HG03039 (cell line): Measurements from ENCODE around the gene NRG3.

Source experiments
- ATAC-seq: cut with Tn5 transposase; IDR thresholded peaks from one replicate; pipeline ENCODE4 v1.9.1; 2021; ENCODE audit warnings: mild to moderate bottlenecking, moderate library complexity; ENCODE audit not compliant: unreplicated experiment

NRG3 gene

DNA sequence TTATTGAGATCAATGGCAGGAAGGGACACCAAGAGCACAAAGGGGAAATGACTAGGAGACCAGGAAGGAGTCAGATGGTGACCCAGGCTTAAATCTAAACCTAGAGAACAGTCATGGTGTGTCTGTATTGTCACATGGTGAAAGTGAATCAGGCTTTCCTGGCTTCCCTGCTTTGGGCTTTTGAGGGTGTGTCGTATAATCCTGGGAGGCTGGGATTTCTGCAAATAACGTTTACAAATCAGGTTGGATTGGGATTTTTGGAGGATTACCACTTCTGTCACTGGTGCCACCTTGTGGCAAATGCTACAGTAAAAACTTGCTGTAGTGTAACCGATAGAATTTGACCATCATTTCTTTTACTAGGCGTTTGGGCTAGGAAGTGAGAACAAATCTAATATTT is 502.6 kb downstream of the NRG3 start:
- no peak for ATAC-seq

DNA sequence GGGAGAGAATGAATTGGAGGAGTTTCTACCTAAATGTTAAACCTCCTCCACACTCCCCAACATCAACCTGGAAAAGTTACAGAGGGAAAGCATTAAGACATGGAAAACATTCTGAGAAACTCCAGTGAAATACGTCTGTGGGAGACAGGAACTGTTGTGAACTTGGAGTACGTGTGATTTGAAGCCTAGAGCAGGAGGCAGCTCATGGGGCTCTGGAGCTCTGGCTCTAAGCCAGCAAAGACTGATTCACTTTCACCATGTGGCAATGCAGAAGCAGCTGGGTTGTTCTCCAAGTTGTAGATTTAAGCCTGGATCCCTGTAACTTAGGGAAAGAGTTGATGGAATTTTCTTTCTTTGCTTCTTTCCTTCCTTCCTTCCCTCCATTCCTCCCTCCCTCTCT is 503.2 kb downstream of the NRG3 start:
- ATAC-seq = no peak

DNA sequence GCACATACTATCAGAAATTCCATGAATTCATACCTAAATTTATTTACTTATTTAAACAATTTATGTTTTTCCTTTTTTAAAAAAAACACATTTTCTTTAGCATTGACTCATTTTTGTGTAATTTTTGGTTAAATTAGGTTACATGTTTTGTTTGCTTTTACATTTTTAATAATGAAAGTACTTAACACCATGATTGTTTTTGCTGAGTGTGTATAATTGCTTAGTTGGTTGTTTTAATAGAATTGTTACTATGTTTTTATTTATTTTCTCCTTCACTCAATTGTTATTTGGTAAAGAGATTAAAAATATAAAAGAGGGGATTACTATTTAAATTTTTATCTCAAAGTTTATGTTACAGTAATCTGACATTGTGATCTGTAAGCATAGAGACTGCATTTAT is 508.4 kb downstream of the NRG3 start:
- no peak for ATAC-seq

DNA sequence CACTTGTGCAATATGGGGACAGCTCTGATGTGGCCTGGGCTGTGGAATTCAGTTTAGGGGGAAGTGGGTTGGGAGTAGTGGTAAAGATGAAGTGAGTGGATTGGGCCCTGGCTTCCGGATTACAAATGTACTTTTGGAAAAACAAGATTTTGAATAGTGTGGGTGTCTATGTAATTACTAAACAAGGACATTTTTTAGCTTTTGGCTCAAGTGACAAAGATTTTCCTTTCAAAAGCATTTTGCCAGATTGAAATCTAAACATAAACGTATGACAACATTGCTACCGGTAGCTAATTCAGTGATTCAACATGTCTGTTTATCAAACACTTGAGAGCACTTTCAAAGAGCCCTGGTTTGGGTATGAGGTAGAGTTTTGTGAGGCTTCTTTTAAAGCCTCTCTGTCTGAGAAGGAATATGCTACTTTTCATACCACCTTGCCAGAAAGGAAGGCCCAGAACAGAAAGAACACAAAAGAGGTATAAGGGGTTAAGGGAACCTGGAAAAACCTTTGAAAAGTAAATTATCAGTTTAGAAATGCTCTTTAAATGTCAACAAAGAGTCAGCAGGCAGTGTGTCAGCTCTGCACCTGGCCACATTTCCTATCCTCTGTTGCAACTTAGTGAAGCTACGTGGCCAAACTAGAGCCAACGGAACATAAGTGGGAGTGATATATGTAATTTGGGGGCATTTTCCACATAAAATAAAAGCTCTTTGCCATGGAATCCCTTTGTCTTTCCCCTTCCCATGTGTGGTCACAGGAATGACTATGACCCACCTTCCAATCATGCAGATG is 516.1 kb downstream of the NRG3 start:
- no peak for ATAC-seq

DNA sequence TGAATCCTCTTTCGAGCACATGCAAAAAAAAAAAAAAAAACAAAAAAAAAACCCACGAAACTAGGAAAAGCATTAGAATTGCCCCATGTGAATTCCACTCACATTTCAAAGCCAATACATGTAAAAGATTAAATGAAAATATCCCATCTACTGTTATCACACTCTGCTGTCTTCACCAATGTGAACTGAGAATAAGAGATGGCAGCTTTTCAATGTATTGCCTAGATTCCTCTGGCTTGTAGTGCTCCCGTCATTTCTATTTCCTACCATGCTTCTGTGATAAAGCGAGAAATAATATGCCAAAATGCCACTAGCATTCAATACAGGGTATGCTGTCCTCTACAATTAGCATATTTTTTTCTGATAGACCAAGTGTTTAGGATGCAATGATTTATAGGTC is 517.0 kb downstream of the NRG3 start:
- ATAC-seq = no peak

DNA sequence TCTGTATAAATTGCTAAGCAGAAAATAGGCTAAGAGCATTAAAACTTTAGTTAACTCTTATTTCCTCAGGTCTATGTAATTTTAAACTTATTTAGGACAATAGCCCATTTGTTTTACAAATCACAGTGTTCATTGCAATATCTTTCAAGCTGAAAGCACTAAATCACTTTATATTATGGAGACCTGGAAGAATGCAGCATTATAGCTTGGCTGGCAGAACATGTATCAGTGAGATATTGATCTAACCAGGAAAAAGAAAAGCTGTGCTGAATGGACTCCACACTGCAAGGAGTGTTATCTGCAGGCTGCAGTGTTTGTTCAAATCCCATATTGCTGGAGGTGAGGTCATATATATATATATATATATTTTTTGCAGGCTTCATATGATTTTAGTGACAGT is 517.5 kb downstream of the NRG3 start:
- no peak for ATAC-seq

DNA sequence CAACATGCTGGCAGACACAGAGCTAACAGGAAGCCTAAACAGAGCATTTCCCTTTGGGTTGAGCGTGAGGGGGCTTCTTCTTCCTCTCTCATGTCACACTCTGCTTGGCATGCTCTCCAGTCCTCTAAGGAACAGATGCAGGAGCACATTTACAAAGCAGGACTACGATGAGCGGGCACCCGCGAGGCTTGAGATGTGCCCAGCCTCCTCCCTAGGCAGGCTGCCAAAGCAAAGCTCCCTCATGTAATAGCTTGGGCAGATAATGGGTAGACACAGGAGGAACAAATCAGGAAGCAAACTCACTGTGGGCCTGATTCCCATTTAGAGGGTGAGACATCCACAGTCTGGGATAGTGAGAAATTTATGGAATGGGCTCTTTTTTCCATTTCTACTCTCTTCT is 519.1 kb downstream of the NRG3 start:
- ATAC-seq = no peak

DNA sequence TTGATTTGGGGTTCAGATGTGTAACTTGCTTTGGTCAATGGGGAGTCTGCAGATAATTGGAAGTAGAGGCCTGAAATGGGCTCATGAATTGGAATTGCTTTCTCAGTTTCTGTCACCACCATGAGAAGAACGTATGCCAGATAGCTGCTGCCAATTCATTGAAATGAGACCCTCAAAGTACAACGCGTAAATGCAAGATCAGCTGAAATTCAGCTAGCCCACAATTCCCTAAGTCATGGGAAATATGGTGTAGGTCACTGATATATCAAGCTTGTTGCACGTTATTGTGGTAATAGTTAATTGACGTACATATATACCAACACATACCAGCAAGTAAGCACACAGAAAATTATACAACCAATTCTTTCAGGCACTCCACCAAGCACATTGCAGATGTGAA is 520.0 kb downstream of the NRG3 start:
- ATAC-seq = no peak

DNA sequence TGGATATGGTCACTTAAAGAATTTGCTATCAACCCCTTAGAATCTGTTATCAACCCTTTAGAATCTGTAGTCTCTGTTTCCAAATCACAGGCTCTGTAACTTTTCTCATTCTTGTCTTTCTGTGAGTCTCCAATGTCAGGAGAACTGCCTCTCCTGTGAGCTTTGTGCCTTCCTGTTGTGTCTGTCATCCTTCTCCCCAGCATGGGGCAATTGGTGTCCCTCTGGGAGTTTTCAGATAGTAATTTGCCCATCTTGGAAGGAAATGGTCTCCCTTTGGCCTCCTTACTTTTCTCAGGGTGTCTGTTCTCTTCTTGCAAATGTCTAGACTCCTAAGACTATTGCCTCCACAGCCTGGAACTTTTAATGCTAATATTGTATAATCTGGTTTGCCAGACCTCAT is 521.9 kb downstream of the NRG3 start:
- no peak for ATAC-seq

DNA sequence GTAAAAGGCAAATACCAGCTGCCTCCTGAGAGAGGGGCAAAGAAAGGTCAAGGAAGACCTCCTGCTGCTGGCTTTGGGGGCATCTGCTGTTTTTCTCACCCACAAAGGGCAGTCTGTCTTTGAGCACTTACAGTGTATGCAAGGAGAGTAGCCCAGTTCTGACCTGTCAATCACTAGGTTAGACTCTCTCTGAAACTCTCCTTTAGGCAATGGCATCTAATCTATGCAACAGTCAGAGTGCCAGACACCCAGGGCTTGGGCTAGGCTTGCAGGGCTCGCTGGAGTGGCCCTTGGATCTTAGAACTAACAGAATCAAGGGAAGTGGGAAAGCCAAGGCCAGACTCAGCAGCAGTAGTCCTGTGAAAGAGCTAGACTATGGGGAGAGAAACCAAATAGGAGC is 522.9 kb downstream of the NRG3 start:
- no peak for ATAC-seq

DNA sequence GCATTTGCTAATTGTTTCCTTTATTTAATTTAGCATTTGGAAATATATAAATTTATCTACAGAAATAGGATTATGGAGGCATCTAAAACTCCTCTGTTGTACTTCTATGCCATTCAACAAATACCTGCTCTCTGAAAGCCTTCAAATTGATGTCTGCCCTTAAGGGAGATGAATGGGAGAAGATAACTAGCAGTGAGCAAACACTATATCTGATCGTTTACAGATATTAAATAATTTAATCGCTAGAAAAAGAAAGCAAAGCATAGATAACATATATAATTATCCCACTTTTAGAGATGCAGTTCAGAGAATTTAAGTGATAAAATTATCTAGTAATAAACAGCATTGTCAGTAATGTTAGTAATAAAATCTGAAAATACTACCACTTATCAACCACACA is 524.9 kb downstream of the NRG3 start:
- no peak for ATAC-seq

DNA sequence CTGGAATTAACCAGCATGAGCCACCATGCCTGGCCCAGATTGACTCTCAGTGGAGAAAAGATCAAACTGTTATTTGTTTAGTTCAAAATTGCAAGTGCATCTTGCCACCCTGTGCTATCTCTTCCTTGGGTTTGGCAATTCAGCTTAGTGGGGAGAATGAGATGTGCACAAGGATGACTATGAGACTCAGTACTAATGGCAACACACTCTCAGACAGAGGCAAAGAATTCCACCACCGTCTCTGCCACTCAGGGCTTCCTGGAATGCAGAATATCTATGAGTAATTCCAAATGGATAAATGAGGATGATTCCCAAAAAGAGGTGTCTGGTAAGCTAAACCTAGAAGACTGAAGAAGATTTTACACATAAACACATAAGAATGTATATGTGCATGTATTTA is 525.8 kb downstream of the NRG3 start:
- no peak for ATAC-seq

DNA sequence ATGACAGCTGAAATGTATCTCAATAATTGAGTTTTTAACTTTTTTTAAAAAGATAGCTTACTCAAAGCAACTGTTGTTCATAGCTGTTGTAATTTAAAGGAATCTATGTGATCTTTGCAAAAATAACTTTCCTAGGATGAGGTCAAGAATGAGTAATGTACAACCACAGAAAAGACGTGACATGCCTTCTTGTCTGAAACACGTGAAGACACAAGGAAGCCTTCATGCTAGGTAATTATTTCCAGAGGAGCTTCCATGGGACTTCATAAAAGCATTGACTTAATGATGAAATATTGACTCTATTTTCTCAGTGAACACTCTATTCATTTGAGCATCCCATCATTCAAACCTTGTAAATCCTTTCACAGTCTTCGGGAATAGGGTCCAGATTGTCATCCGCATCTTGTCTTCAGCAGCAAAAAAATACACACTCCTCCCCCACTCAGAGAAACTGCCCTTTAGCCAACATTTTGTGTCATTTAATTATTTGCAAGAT is 528.0 kb downstream of the NRG3 start:
- no peak for ATAC-seq

DNA sequence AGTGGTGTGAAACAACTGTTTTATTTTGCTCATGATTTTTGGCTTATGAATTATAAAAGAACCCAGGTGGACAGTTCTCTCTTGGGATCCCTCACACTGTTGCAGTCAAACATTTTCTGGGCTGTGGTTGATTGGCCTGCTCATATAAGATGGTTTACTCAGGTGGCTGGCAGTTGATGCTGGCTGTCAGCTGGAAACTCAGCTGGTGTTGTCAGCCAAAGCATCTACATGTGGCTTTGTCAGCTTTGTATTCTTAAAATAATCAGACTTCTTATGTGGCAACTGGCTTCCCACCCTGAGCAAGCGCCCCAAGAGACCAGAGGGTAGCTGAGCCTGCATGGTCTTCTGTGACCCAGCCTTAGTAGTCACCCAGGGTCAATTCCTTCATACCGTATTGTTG is 534.7 kb downstream of the NRG3 start:
- ATAC-seq = no peak

DNA sequence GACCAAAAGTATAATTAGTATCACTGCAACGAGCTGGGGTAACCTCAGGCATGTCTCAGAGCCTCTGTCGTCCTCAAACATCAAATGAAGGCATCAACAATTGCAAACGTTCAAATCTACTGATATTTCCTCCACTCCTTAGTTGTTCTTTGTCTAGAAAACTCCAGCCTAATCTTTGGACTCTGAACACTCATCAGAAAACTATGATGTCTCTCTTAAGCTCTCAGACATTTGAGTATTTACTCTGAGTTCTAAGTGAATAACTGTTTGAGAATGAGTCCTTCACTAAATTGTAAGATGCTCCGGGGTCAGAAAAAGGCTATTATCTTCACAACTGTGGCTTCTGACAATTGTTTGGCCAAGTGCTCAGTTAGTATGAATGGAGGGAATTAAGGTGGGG is 536.4 kb downstream of the NRG3 start:
- no peak for ATAC-seq

DNA sequence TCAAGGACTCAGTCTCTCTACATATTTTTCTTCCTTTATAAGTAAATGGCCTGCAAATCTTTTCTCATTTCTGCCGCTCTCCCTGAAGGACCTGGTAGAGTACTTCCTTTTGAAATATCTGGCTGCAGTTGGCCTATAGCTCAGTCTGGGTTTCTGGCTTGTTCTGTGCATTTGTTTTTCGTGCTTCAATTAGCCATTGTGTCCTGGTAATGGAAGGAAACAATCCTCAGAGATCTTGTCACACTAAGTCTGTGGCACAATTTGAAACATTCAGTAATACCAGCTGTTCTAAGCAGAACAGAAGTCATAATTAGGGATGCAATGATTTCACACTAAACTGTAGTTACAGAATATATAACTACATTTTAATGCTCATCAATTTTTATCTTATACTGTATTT is 545.0 kb downstream of the NRG3 start:
- ATAC-seq = no peak

DNA sequence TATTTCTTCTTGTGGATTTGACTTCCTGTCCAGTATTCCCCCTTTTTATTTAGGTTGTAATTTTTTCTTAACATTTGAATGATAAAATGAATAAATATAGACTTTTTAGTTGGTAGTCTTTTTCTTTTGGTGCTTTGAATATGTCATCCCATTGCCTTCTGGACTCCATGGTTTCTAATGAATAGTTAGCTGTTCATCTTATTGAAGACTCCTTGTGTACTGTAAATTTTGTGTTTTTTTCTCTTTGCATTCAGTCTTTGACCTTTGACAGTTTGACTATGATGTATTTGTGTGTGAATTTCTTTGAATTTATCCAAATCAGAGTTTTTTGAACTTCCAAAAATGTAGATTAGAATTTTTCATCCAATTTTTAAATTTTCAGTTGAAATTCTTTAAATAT is 554.3 kb downstream of the NRG3 start:
- no peak for ATAC-seq

DNA sequence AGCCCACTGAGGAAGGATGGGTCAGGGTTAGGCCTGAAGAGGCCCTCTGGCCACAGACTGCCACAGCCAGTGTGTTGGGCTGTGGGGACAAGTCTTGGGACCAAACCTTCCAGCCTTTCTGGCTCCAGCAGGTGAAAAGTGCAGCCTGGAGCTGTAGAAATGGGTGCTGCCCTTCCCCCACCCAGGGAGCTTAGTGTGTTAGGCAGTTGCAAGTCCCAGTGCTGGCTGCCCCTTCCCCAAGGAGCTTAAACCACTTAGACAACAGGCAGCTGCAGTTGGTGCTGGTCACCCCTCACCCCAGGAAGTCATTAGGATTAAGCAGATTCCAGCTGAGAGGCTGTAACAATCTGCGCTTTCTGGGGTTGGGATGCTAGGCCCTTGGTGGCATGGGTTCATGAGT is 563.3 kb downstream of the NRG3 start:
- ATAC-seq = no peak

DNA sequence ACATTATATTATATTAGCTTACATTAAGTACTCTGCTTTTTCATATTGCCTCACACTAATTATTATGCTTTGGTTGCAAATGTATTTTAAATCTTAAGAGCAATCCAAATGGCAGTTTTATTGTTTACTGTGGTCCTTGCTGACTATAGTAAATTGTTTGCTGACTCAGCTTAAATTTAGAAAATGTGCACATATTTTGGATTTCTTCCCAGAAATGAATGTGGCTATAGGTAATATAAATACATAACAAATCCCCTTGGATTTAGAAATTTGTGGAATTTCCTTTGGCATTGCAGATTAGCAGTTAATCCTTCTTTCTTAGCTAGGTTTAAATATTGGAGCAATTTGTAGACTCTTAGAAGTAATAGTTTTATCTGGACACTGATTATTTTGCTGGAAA is 565.8 kb downstream of the NRG3 start:
- ATAC-seq = no peak

DNA sequence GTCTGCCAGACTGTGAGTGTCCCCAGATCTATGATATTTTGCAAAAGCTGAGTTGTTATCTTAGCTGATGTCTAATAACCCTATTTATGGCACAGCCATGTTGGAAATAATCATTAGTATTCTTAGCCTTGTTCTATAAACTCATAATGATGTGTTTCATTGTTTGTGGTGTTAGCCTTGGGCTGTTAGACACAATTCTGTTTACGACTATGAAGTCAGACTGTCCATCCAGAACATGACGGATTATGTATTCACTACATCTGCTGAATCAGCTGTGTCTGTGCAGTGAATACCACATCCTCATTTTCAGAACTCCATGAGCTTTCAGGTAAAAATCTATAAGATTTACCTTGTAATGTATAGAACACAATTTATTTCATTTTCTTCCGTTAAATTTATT is 577.1 kb downstream of the NRG3 start:
- ATAC-seq = no peak

DNA sequence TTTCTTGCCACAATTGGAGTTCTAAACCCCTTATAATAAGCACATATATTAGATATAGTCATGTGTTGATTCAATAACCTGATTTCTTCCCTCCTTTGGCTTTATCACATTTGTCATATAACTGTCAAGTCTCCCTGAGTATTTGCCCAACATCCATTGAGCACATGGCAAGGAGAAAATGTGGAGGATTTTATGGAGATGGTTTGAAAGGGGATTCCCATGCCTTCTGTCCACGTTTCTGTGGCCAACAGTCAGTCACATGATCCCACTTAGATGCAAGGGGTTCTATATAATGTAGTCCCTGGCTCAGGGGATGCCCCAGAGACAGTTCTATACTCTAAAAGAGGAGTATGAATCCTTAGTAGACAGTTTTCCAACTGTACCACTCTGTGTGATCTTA is 577.7 kb downstream of the NRG3 start:
- ATAC-seq = no peak

DNA sequence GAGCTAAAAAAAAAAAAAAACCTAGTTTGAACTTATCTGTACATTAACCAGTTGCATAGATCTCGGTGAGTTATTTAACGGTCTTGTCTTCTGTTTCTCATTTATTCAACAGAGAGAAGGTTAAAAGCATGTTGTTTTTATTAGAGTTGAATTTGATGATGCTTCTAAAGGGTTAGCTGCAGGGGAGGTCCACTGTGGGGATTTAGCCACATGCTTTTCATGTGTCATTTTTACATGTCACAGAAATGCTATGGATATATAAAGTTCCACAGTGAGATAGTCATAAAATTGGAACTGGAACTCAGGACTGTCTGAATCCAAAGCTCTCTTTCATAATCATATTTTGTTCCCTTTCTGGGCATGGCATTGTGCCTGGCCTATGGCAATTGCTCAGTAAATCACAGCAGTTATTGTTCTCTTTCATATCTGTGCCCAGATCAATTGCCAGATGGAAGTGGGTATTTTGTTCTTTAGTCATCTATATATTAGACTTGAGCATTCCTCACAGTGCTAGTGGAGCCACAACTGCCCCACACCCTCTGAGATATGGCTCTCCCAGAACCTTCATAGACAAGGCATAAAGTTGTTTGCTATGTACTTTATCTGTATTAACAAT is 578.8 kb downstream of the NRG3 start:
- no peak for ATAC-seq
